Prostate gland (tissue), 2 donors: Measurements from ENCODE around the gene VSIG10. TPM values are rescaled to one million over a fixed set of nuclear protein-coding genes. Genes with fewer than 3 reads are reported as not detected.

Experiments
- DNase-seq: peaks from one replicate; pipeline ENCODE4 v3.0.0-alpha.2; 2019; ENCODE audit warnings: low spot score
- H3K27ac ChIP-seq, 2 donors: fragments of 200-600 bp; sonication (generic); 2 replicates each; pipeline ENCODE4 v1.5.1; 2017 to 2019
- H3K27me3 ChIP-seq: fragments of 200-600 bp; sonication (generic); replicated peaks from 2 replicates; pipeline ENCODE4 v1.5.1; 2019; ENCODE audit not compliant: insufficient read depth
- H3K36me3 ChIP-seq, 2 donors: fragments of 200-600 bp; sonication (generic); 1 replicate in 1 of 2; 2 replicates in 1 of 2; pipeline versions ENCODE4 v1.5.1 to v1.8.1; 2017 to 2019
- H3K4me1 ChIP-seq: fragments of 200-600 bp; sonication (generic); replicated peaks from 2 replicates; pipeline ENCODE4 v1.5.1; 2019
- H3K4me3 ChIP-seq, 2 donors: fragments of 200-600 bp; sonication (generic); 2 replicates each; pipeline ENCODE4 v1.5.1; 2017 to 2019
- H3K9me3 ChIP-seq: fragments of 200-600 bp; sonication (generic); 2 replicates; pipeline ENCODE4 v1.5.1; 2017
- POLR2A ChIP-seq: fragments of 450-650 bp; IDR thresholded peaks from one replicate; pipeline ENCODE4 v1.6.1; 2016; ENCODE audit warnings: antibody characterized with exemption, mild to moderate bottlenecking
- POLR2AphosphoS5 ChIP-seq: sonication (generic); formaldehyde crosslinking; IDR thresholded peaks from one replicate; pipeline ENCODE4 v1.6.1; 2017; ENCODE audit warnings: antibody characterized with exemption
- WGBS: methylation state at CpG from one replicate; pipeline ENCODE4 v1.1.5; 2018; 5-methylcytosine and 5-hydroxymethylcytosine counted together
- intact Hi-C: fragments of 100-400 bp; cut with DNase I; formaldehyde crosslinking; loops from one replicate; pipeline ENCODE4 v1.14.2; 2022
- total RNA-seq, 2 donors: library from RNA; depleted of rRNA; stranded (reverse); fragments of >200 nt; gene quantifications; one replicate each; pipeline ENCODE4 v1.1.0, GENCODE V29; 2016
- TF ChIP-seq, protein P1 (sequence below), 4 experiments: fragments of 200-600 bp in 2 of 4; fragments of 450-650 bp in 2 of 4; sonication (generic) in 2 of 4; IDR thresholded peaks; 1 replicate in 3 of 4; 2 replicates in 1 of 4; pipeline ENCODE4 v1.5.1; 2016 to 2019; ENCODE audit warnings: antibody characterized with exemption in 4 of 4, mild to moderate bottlenecking in 2 of 4, moderate library complexity in 2 of 4

The VSIG10 gene
- total RNA-seq, 2 donors from 2014 or later = 39.8 to 49.5 TPM

DNA sequence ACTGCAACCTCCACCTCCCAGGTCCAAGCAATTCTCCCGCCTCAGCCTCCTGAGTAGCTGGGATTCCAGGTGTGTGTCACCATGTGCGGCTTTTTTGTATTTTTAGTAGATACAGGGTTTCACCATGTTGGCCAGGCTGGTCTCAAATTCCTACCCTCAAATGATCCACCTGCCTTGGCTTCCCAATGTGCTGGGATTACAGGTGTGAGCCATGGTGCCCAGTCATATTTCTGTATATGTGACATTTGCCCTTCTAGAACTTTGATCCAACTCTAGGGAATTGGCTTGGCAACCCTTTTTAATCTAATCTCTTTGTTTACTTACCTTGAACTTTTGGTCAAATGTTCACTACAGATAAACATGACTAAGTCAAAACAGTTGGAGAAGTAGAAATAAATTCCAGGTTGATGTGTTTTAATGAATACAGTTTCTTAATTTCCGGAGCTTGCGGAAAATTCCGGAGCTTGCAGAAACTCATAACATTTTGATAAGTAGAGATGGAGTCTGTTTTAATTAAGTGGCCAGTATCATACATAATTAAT lies 20.6 kb upstream of the VSIG10 start:
- Histone ChIP-seq H3K36me3 (no peaks in the 10 kb centered on the region), H3K4me1 (no peaks in the 10 kb centered on the region), H3K9me3 (no peaks in the 10 kb centered on the region), H3K27me3 (no peaks in the 10 kb centered on the region), H3K4me3 (no peak overlapping the region), H3K27ac (no peak overlapping the region)
- 95% methylated on average over 5 of the region's 5 CpGs for WGBS
- DNase-seq = no peak
- TF ChIP-seq, protein P1, sequence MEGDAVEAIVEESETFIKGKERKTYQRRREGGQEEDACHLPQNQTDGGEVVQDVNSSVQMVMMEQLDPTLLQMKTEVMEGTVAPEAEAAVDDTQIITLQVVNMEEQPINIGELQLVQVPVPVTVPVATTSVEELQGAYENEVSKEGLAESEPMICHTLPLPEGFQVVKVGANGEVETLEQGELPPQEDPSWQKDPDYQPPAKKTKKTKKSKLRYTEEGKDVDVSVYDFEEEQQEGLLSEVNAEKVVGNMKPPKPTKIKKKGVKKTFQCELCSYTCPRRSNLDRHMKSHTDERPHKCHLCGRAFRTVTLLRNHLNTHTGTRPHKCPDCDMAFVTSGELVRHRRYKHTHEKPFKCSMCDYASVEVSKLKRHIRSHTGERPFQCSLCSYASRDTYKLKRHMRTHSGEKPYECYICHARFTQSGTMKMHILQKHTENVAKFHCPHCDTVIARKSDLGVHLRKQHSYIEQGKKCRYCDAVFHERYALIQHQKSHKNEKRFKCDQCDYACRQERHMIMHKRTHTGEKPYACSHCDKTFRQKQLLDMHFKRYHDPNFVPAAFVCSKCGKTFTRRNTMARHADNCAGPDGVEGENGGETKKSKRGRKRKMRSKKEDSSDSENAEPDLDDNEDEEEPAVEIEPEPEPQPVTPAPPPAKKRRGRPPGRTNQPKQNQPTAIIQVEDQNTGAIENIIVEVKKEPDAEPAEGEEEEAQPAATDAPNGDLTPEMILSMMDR (IDR thresholded peaks at IDR 0.05) = no peak
- no peak for TF ChIP-seq POLR2AphosphoS5
- TF ChIP-seq POLR2A = no peak
- intact Hi-C loops = no loop called here

DNA sequence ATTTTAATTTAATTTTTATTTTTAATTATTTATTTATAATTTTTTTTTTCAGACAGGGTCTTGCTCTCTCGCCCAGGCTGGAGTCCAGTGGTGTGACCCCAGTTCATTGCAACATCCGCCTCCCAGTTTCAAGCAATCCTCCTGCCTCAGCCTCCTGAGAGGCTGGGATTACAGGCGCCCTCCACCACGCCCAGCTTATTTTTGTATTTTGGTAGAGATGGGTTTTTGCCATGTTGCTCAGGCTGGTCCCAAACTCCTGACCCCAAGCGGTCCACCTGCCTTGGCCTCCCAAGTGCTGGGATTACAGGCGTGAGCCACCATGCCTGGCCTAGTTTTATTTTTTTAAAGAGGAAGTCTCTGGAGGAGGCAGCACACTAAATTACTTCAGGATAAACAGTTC lies 18.5 kb upstream of the VSIG10 start:
- H3K4me1 ChIP-seq = no peaks in the 10 kb centered on the region
- WGBS = 97% methylated on average over 6 of the region's 6 CpGs
- H3K27me3 ChIP-seq = no peaks in the 10 kb centered on the region
- no peaks in the 10 kb centered on the region for H3K36me3 ChIP-seq
- intact Hi-C loops = no loop called here
- DNase-seq = no peak
- TF ChIP-seq POLR2A (no peak), POLR2AphosphoS5 (no peak)
- TF ChIP-seq, protein P1 (IDR thresholded peaks at IDR 0.05) = no peak
- H3K9me3 ChIP-seq = no peaks in the 10 kb centered on the region
- no peak overlapping the region for H3K4me3 ChIP-seq
- no peak overlapping the region for H3K27ac ChIP-seq

DNA sequence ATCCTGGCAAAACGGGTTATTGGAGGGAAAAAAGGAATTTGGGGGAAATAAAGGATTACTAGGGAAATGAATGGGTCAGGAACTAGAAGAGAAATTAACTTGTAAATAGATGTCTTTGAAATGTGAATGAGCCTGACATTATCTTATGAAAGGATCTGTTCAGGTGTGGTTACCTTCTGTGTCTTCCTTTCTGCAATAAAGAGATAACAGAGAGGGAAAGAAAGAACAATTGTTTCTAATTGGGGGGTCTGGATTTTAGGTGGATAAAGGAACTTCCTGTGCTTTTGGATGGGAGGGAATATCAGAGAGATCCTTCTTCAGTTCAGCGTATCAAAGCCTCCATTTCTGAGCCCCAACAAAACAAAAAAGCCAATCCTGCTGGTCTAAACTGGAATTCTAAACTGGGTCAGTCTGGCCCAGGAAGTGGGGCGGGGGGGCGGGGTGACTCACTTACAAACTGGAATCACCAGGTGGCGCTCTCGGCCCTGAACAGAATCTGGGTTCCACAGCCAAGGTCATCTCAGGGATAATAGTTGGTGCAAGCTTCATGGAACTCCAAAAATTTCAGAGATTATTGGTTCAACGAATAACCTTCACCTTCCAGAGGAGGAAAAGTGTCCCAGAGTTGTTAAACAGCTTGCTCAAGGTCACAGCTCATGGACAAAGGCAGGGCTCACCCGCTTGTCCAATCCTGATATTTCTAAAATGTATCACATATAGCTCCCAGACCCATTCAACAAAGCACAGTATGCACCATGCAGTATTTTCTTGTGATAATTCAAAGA lies 17.0 kb upstream of the VSIG10 start:
- no peaks in the 10 kb centered on the region for H3K36me3 ChIP-seq

DNA sequence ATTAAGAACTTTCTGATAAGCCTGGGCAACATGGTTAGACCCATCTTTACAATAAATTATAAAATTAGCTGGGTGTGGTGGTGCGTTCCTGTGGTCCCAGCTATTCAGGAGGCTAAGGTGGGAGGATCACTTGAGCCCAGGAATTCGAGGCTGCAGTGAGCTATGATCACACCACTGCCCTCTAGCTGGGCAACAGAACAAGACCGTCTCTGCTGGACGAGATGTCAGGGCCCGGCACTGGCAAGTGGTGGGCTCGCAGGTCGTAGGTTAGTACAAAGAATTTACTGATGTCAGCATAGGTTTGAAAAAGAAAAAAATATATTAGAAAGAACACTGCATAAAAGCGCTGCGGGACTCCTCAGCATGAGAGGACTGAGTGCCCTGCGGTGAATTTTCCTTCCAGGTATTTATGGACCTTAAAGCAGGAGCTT lies 15.7 kb upstream of the VSIG10 start:
- intact Hi-C loops = no loop called here
- TF ChIP-seq, protein P1 (IDR thresholded peaks at IDR 0.05) = no peak
- no peak for TF ChIP-seq POLR2A
- no peak for DNase-seq

More for the DNA sequence above, 17.0 kb upstream of the VSIG10 start:
- TF ChIP-seq POLR2A (no peak), POLR2AphosphoS5 (peak; percentile 9)
- TF ChIP-seq, protein P1 (IDR thresholded peaks at IDR 0.05) = peak; percentile 32 to 79 (median 53)
- Histone ChIP-seq H3K27me3 (no peaks in the 10 kb centered on the region), H3K4me1 (no peaks in the 10 kb centered on the region), H3K4me3 (no peak overlapping the region), H3K9me3 (no peaks in the 10 kb centered on the region), H3K27ac (peak overlapping the region; percentile 32 to 61)
- WGBS = 25% methylated on average over 8 of the region's 8 CpGs
- peak; percentile 66 for DNase-seq
- intact Hi-C loops = no loop called here

DNA sequence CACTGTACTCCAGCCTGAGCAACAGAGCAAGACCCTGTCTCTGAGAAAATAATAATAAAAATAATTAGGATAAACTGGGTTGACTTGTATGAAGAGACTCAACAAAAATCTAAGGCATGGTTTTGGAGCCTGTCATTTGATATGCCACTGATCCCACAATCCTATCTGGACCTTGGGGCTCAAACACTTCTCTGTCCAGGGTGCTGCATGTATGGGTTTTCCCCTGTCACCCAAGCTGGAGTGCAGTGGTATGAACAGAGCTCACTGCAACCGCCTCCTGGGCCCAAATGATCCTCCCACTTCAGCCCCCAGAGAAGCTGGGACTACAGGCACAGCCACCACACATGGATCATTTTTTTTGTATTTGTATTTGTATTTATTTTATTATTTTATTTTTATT lies 5.3 kb upstream of the VSIG10 start:
- WGBS = 92% methylated on average over 1 of the region's 1 CpG
- TF ChIP-seq, protein P1 (IDR thresholded peaks at IDR 0.05) = no peak
- no peak for TF ChIP-seq POLR2A
- TF ChIP-seq POLR2AphosphoS5 = no peak

More for the DNA sequence above, 15.7 kb upstream of the VSIG10 start:
- Histone ChIP-seq H3K4me3 (no peak overlapping the region), H3K4me1 (no peaks in the 10 kb centered on the region), H3K27me3 (no peaks in the 10 kb centered on the region), H3K36me3 (no peaks in the 10 kb centered on the region), H3K27ac (no peak overlapping the region), H3K9me3 (no peaks in the 10 kb centered on the region)
- WGBS = 91% methylated on average over 10 of the region's 10 CpGs

More for the DNA sequence above, 5.3 kb upstream of the VSIG10 start:
- DNase-seq = no peak
- Histone ChIP-seq H3K27ac (no peak overlapping the region), H3K9me3 (no peaks in the 10 kb centered on the region), H3K4me1 (no peaks in the 10 kb centered on the region), H3K36me3 (no peaks in the 10 kb centered on the region), H3K27me3 (no peaks in the 10 kb centered on the region), H3K4me3 (no peak overlapping the region)
- intact Hi-C loops = no loop called here
